DOHH2 (cell line): ENCODE results near the gene RBM4B.

Experiments used
- EZH2phosphoT487 ChIP-seq: fragments of 200-600 bp; sonication (generic); IDR thresholded peaks from 2 replicates; pipeline ENCODE4 v1.6.1; 2017; ENCODE audit warnings: borderline replicate concordance, mild to moderate bottlenecking, antibody characterized with exemption, low read length, moderate library complexity, mixed read lengths
- TF ChIP-seq, protein P1 (sequence below): fragments of 200-600 bp; sonication (generic); IDR thresholded peaks from one replicate; pipeline ENCODE4 v1.5.1; 2014; ENCODE audit warnings: antibody characterized with exemption, mild to moderate bottlenecking, low read depth, low read length; ENCODE audit not compliant: poor library complexity, severe bottlenecking

DNA sequence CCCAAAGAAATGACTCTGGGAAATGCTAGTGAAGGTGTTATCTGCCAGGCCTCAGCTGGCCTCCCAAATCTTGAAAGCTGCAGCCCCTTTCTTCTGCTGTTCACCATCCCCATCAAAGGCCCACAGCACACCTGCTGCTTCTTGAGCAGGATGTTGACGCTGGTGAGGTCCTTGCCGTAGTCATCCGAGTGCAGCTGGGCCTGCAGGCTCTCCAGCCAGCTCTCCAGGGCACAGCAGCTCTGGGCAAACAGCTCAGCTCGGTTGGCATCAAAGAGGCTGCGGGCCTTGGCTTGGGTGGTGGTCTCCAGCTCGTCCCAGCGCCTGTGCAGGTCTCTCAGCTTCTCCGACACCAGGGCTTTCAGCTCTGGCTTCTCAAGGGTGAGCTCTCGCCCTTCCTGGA is 18.5 kb upstream of the RBM4B start:
- TF ChIP-seq, protein P1, sequence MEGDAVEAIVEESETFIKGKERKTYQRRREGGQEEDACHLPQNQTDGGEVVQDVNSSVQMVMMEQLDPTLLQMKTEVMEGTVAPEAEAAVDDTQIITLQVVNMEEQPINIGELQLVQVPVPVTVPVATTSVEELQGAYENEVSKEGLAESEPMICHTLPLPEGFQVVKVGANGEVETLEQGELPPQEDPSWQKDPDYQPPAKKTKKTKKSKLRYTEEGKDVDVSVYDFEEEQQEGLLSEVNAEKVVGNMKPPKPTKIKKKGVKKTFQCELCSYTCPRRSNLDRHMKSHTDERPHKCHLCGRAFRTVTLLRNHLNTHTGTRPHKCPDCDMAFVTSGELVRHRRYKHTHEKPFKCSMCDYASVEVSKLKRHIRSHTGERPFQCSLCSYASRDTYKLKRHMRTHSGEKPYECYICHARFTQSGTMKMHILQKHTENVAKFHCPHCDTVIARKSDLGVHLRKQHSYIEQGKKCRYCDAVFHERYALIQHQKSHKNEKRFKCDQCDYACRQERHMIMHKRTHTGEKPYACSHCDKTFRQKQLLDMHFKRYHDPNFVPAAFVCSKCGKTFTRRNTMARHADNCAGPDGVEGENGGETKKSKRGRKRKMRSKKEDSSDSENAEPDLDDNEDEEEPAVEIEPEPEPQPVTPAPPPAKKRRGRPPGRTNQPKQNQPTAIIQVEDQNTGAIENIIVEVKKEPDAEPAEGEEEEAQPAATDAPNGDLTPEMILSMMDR = no peak
- TF ChIP-seq EZH2phosphoT487 = no peak
